ENCODE results near the gene ANTKMT.

- TF ChIP-seq CTCF (IDR thresholded peaks at IDR 0.05): no peak
- no peak for TF ChIP-seq POLR2A (IDR thresholded peaks at IDR 0.05)
Measured at GRCh38 chr16:719815-720446, 1.0 kb upstream of the ANTKMT start.

All from vagina (tissue), 2 donors.